Sigmoid colon (tissue), 4 donors: ENCODE data around the gene PTK7.

ENCODE experiments used
- CTCF ChIP-seq, 4 experiments: fragments of 450-650 bp in 3 of 4; fragments of 200-600 bp in 1 of 4; IDR thresholded peaks; one replicate each; pipeline ENCODE4 v1.5.1; 2016 to 2019; ENCODE audit warnings: antibody characterized with exemption in 4 of 4, mild to moderate bottlenecking in 3 of 4, moderate library complexity in 2 of 4
- POLR2AphosphoS5 ChIP-seq, 4 donors: sonication (generic); formaldehyde crosslinking; IDR thresholded peaks; one replicate each; pipeline ENCODE4 v1.6.1; 2017; ENCODE audit warnings: antibody characterized with exemption in 4 of 4

DNA sequence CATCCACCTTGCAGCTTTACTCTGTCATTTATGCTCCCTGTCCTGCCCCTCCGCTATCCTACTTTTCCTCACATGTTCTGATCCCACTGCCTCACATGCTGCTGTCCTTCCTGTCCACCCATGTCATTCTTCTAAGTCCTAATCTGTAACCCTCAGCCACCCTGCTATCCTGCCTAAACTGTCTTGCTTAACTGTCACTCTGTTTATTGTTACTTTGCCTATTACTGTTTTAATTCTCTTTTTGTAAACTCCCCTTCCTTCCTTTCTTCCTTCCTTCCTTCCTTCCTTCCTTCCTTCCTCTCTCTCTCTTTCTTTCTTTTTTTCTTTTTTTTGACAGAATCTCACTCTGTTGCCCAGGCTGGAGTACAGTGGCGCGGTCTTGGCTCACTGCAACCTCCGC, 107.3 kb downstream of the PTK7 start:
- no peak for TF ChIP-seq CTCF (IDR thresholded peaks at IDR 0.05)
- no peak for TF ChIP-seq POLR2AphosphoS5 (IDR thresholded peaks at IDR 0.05)
